K562 (cell line): ENCODE data around the gene ATP6V0A1. TPM values are rescaled to one million over a fixed set of nuclear protein-coding genes. Genes with fewer than 3 reads are reported as not detected.

Experiments used
- ARID3A ChIP-seq: IDR thresholded peaks from 2 replicates; pipeline ENCODE4 v1.6.1; 2012; ENCODE audit warnings: low read depth, low read length, improper control_type of control experiment, borderline replicate concordance
- BRCA1 ChIP-seq, 2 experiments: fragments of 450-650 bp in 1 of 2; sonication (generic) in 1 of 2; formaldehyde crosslinking in 1 of 2; IDR thresholded peaks; 2 replicates each; pipeline versions ENCODE4 v1.5.0 to v1.6.1; 2017 to 2020; ENCODE audit warnings: mild to moderate bottlenecking in 1 of 2, missing genetic modification reagents in 1 of 2
- ESRRA ChIP-seq: fragments of 450-650 bp; IDR thresholded peaks from 2 replicates; pipeline ENCODE4 v1.6.1; 2014; ENCODE audit warnings: low read depth, mild to moderate bottlenecking, moderate library complexity, borderline replicate concordance
- HDAC3 ChIP-seq: fragments of 450-650 bp; IDR thresholded peaks from 2 replicates; pipeline ENCODE4 v1.6.1; 2018; ENCODE audit warnings: borderline replicate concordance, mild to moderate bottlenecking, moderate library complexity; ENCODE audit not compliant: partially characterized antibody
- IFI16 ChIP-seq: fragments of 250-450 bp; sonication (Bioruptor Pico); IDR thresholded peaks from 2 replicates; pipeline ENCODE4 v2.1.2; 2022; ENCODE audit warnings: mild to moderate bottlenecking, inconsistent platforms
- JUN ChIP-seq, 2 experiments: sonication (generic) in 1 of 2; formaldehyde crosslinking in 1 of 2; IDR thresholded peaks; 2 replicates each; pipeline versions ENCODE4 v1.6.1 to v1.8.0; 2012 to 2022; ENCODE audit warnings: borderline replicate concordance in 2 of 2, mild to moderate bottlenecking in 2 of 2, improper control_type of control experiment in 1 of 2, low read depth in 1 of 2, low read length in 1 of 2, missing genetic modification reagents in 1 of 2
- NELFE ChIP-seq: IDR thresholded peaks from 2 replicates; pipeline ENCODE4 v1.6.1; 2011; ENCODE audit warnings: mild to moderate bottlenecking; ENCODE audit not compliant: insufficient read depth, insufficient read length
- NR2F6 ChIP-seq: fragments of 450-650 bp; formaldehyde crosslinking; IDR thresholded peaks from 2 replicates; pipeline ENCODE4 v1.4.0; 2020; ENCODE audit warnings: mild to moderate bottlenecking
- SP2 ChIP-seq: IDR thresholded peaks from 2 replicates; pipeline ENCODE4 v1.6.1; 2011; ENCODE audit warnings: mild to moderate bottlenecking, low read depth, low read length, moderate library complexity; ENCODE audit not compliant: poor library complexity, severe bottlenecking; ENCODE audit errors: extremely low read depth
- TCF7 ChIP-seq: sonication (generic); IDR thresholded peaks from 2 replicates; pipeline ENCODE4 v1.6.1; 2016; ENCODE audit warnings: antibody characterized with exemption, borderline replicate concordance
- TCF7L2 ChIP-seq: fragments of 150-350 bp; IDR thresholded peaks from 2 replicates; pipeline ENCODE4 v1.6.1; 2016; ENCODE audit warnings: low read depth, mild to moderate bottlenecking, low read length, moderate library complexity
- U2AF2 ChIP-seq: fragments of 200-400 bp; formaldehyde crosslinking; optimal IDR thresholded peaks from 2 replicates; pipeline ENCODE3; 2017; ENCODE audit warnings: low read depth, mild to moderate bottlenecking, low read length
- ZBED1 ChIP-seq: IDR thresholded peaks from 2 replicates; pipeline ENCODE4 v1.6.1; 2014
- ZSCAN29 ChIP-seq: fragments of 450-650 bp; IDR thresholded peaks from 2 replicates; pipeline ENCODE4 v1.6.1; 2017
- polyA plus RNA-seq, 8 experiments: library from polyadenylated mRNA; depleted of rRNA in 4 of 8; stranded (reverse) in 5 of 8; unstranded in 3 of 8; fragments of >200 nt; fragmentation: Nextera tagmentation in 2 of 8; fragmentation: Illumina TruSeq in 1 of 8; extraction: Ambion mirVana in 2 of 8; extraction: Trizol in 1 of 8; gene quantifications; 2 replicates each; pipeline versions ENCODE4 v1.2.1 to v1.2.3, GENCODE V29; 2011 to 2014; ENCODE audit warnings: inconsistent platforms in 1 of 8, missing spikeins in 1 of 8
- total RNA-seq, 7 experiments: library from RNA; depleted of rRNA in 6 of 7; stranded (reverse); fragments of >200 nt in 6 of 7; fragmentation: Illumina TruSeq in 2 of 7; extraction: Trizol in 2 of 7; gene quantifications; 2 replicates each; pipeline versions ENCODE4 v1.2.1 to v1.2.3, GENCODE V29; 2011 to 2021; ENCODE audit warnings: low replicate concordance in 1 of 7
- TF ChIP-seq, protein P1 (sequence below), 2 experiments: fragments of 450-650 bp; IDR thresholded peaks; 2 replicates each; pipeline ENCODE4 v1.6.1; 2016; ENCODE audit warnings: mild to moderate bottlenecking in 2 of 2, borderline replicate concordance in 1 of 2, low read depth in 1 of 2, moderate library complexity in 1 of 2

ATP6V0A1 gene
- total and polyA plus RNA-seq, 9 of the 15 experiments (the other 6 are each of a cell fraction or from before 2014, with no cell fraction given): 11.8 to 158 (median 75.5) TPM

GRCh38 chr17:42531455-42532354 lies 73.0 kb downstream of the ATP6V0A1 start (continued):
- TF ChIP-seq ARID3A (no peak), NELFE (no peak), U2AF2 (no peak), HDAC3 (peak; percentile 43), ZSCAN29 (no peak), JUN (IDR thresholded peaks at IDR 0.05; ENCODE audit: borderline replicate concordance, low read depth, low read length) (no peak), JUN (CRISPR knock-in tag; IDR thresholded peaks at IDR 0.05; ENCODE audit: borderline replicate concordance) (no peak), TCF7 (peak; percentile 42; the same call in 1 of the 2 replicates), NR2F6 (CRISPR knock-in tag) (no peak), SP2 (no peak), ZBED1 (no peak), BRCA1 (IDR thresholded peaks at IDR 0.05) (no peak), BRCA1 (CRISPR knock-in tag; IDR thresholded peaks at IDR 0.05) (no peak), ESRRA (peak; percentile 69; the same call in 1 of the 2 replicates), TCF7L2 (no peak), IFI16 (no peak)
- TF ChIP-seq, protein P1, sequence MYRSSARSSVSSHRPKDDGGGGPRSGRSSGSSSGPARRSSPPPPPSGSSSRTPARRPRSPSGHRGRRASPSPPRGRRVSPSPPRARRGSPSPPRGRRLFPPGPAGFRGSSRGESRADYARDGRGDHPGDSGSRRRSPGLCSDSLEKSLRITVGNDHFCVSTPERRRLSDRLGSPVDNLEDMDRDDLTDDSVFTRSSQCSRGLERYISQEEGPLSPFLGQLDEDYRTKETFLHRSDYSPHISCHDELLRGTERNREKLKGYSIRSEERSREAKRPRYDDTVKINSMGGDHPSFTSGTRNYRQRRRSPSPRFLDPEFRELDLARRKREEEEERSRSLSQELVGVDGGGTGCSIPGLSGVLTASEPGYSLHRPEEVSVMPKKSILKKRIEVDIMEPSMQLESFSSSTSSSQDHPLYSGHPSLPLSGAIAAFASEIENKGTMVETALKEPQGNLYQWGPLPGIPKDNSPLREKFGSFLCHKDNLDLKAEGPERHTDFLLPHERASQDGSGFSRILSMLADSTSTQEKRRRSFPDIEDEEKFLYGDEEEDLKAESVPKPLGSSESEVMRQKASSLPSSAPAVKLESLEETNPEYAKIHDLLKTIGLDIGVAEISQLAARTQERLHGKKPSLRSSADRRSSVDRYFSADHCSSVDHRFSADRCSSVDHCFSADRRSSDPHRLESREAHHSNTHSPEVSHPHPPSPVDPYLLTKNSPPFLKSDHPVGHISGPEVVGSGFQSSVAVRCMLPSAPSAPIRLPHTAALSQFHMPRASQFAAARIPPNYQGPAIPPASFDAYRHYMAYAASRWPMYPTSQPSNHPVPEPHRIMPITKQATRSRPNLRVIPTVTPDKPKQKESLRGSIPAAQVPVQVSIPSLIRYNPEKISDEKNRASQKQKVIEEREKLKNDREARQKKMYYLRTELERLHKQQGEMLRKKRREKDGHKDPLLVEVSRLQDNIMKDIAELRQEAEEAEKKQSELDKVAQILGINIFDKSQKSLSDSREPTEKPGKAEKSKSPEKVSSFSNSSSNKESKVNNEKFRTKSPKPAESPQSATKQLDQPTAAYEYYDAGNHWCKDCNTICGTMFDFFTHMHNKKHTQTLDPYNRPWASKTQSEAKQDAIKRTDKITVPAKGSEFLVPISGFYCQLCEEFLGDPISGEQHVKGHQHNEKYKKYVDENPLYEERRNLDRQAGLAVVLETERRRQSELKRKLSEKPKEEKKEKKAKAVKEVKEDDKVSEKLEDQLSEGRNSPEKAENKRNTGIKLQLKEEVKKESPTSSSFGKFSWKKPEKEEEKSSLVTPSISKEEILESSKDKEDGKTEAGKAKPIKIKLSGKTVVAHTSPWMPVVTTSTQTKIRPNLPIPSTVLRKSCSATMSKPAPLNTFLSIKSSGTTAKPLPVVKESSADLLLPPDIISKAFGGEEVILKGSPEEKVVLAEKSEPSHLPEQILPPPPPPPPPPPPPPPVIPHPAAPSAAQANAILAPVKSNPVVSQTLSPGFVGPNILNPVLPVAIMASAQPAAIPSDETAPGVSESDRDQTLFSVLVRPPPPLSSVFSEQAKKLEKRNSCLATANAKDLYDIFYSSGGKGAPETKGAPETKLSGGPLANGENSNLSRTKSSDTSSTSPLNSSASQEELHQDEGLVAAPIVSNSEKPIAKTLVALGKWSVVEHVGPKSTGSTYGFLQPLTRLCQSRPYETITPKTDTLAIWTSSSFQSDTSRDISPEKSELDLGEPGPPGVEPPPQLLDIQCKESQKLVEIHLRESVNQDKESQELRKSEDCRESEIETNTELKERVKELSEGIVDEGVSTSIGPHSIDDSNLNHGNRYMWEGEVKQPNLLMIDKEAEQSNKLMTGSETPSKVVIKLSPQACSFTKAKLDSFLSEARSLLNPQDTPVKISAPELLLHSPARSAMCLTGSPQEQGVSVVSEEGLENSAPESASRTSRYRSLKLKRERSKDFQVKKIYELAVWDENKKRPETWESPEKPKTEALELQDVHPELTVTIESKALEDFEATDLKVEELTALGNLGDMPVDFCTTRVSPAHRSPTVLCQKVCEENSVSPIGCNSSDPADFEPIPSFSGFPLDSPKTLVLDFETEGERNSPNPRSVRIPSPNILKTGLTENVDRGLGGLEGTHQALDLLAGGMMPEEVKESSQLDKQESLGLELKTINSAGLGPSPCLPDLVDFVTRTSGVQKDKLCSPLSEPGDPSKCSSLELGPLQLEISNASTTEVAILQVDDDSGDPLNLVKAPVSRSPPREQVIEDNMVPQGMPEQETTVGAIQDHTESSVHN (IDR thresholded peaks at IDR 0.05; ENCODE audit: borderline replicate concordance in 1 of 2, low read depth in 1 of 2): no peak
